ENCODE measurements around the gene RHOH. TPM values are rescaled to one million over a fixed set of nuclear protein-coding genes. Genes with fewer than 3 reads are reported as not detected.
A peak's percentile ranks its signal among the peaks of the same experiment; 100 is the strongest.

The RHOH gene
- total RNA-seq, 2 experiments from 2014 or later = 38.2 to 83.2 TPM

DNA sequence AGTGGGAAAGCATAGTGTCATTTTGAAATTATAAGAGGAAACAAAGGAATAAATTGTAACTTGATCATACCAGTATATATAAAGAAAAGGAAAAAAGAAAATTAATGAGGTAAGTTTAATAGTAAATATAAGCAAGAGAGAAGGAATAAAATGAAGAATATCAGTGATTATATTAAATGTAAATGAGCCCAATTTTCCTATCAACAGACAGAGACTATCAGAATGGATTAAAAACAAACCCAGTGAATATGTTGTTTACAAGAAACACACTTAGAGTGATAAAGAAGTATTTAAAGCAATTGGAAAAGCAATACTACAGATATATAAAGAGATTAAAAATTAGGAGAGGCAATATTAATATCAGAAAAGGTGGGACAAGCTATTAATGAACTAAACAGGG is 28.8 kb upstream of the RHOH start:
- DNase-seq (ENCODE audit: low spot score) = no peak
- BruUV-seq (replicated peaks) = no TSS peak
- H3K36me3 ChIP-seq (ENCODE audit: insufficient read depth, low read length) = no peaks in the 10 kb centered on the region; the same call in 1 of the 2 replicates
- peaks cover 15% of the 10 kb centered on the region for H3K9me3 ChIP-seq (ENCODE audit: low read length)
- no peak for TF ChIP-seq EZH2phosphoT487 (IDR thresholded peaks at IDR 0.05; ENCODE audit: borderline replicate concordance, low read depth, low read length)
- TF ChIP-seq, protein P1, sequence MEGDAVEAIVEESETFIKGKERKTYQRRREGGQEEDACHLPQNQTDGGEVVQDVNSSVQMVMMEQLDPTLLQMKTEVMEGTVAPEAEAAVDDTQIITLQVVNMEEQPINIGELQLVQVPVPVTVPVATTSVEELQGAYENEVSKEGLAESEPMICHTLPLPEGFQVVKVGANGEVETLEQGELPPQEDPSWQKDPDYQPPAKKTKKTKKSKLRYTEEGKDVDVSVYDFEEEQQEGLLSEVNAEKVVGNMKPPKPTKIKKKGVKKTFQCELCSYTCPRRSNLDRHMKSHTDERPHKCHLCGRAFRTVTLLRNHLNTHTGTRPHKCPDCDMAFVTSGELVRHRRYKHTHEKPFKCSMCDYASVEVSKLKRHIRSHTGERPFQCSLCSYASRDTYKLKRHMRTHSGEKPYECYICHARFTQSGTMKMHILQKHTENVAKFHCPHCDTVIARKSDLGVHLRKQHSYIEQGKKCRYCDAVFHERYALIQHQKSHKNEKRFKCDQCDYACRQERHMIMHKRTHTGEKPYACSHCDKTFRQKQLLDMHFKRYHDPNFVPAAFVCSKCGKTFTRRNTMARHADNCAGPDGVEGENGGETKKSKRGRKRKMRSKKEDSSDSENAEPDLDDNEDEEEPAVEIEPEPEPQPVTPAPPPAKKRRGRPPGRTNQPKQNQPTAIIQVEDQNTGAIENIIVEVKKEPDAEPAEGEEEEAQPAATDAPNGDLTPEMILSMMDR (conservative IDR thresholded peaks at IDR 0.05; ENCODE audit: low read length) = no peak
- no peaks in the 10 kb centered on the region for H3K79me2 ChIP-seq (ENCODE audit: insufficient read depth, low read depth, low read length)
- H3K9me2 ChIP-seq (ENCODE audit: insufficient read depth, low read length) = no peaks in the 10 kb centered on the region
- no peak overlapping the region for H3K4me2 ChIP-seq (ENCODE audit: low read length)
- no peak overlapping the region for H2AFZ ChIP-seq (ENCODE audit: low read length)
- intact Hi-C loops (cut with micrococcal nuclease; ENCODE audit: unreplicated experiment) = no loop called here
- ChIA-PET POLR2A (no interaction called here), CTCF (ENCODE audit: unreplicated experiment) (no interaction called here)
- H3K4me1 ChIP-seq (ENCODE audit: insufficient read depth, low read length, poor library complexity, severe bottlenecking) = peaks cover 2% of the 10 kb centered on the region
- H3K27ac ChIP-seq (ENCODE audit: low read depth, low read length, poor library complexity, severe bottlenecking) = no peak overlapping the region
- H4K20me1 ChIP-seq (ENCODE audit: insufficient read depth, low read length) = no peaks in the 10 kb centered on the region
- no peak overlapping the region for H3K4me3 ChIP-seq (ENCODE audit: low read depth, low read length, poor library complexity, severe bottlenecking)

DNA sequence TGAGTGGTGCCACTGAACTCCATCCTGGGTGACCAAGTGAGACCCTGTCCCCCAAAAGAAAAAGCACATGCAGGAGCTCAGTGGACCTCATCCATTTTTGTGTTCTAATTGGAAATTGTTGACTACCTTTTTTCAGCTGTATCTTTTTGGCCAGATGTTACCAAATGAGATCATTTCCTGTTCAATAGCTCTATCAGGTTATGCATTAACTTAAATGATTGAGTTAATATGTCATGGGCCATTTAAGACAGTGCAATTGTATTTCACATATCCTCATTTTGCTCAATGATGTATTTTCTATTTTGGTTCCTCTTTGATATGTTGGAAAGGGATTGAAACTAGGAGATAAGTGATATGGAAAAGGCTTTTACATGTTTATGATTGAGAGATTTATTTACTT is 26.2 kb upstream of the RHOH start:
- DNase-seq (ENCODE audit: low spot score) = no peak
- Histone ChIP-seq H3K9me2 (ENCODE audit: insufficient read depth, low read length) (no peaks in the 10 kb centered on the region), H3K36me3 (ENCODE audit: insufficient read depth, low read length) (no peaks in the 10 kb centered on the region; the same call in 1 of the 2 replicates), H4K20me1 (ENCODE audit: insufficient read depth, low read length) (no peaks in the 10 kb centered on the region), H3K4me2 (ENCODE audit: low read length) (no peak overlapping the region), H3K79me2 (ENCODE audit: insufficient read depth, low read depth, low read length) (no peaks in the 10 kb centered on the region), H2AFZ (ENCODE audit: low read length) (no peak overlapping the region), H3K9me3 (ENCODE audit: low read length) (peaks cover 15% of the 10 kb centered on the region), H3K4me1 (ENCODE audit: insufficient read depth, low read length, poor library complexity, severe bottlenecking) (peaks cover 13% of the 10 kb centered on the region), H3K27ac (ENCODE audit: low read depth, low read length, poor library complexity, severe bottlenecking) (no peak overlapping the region), H3K4me3 (ENCODE audit: low read depth, low read length, poor library complexity, severe bottlenecking) (no peak overlapping the region)
- intact Hi-C loops (cut with micrococcal nuclease; ENCODE audit: unreplicated experiment) = no loop called here
- CTCF ChIA-PET (ENCODE audit: unreplicated experiment) = no interaction called here
- TF ChIP-seq, protein P1 (conservative IDR thresholded peaks at IDR 0.05; ENCODE audit: low read length) = no peak
- no peak for TF ChIP-seq EZH2phosphoT487 (IDR thresholded peaks at IDR 0.05; ENCODE audit: borderline replicate concordance, low read depth, low read length)
- BruUV-seq (replicated peaks) = no TSS peak
- POLR2A ChIA-PET = interaction anchor here (0.5 to 1.7 kb wide), 5 partner anchors 15 to 674 kb away, joined by 3 to 7 read pairs (median 5); no protein-coding TSS in a partner anchor

DNA sequence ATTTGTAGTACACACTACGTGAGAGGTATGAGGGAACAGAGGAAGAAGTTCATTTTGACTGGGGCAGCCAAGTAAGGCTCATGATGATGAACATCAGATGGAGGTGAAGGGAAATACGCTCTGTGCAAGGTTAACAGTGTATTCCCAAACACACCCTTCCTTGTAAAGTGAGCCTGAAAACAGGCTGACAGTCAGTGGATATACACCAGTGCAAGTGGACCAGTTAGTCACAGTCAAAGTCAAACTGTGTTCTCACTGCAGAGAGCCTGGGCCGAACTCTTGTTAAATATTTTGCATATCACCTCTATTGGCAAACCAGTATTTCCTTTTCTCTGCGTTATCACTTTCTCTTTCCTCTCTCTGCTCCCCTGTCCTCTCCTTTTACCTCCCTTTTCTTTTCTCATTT is 23.4 kb upstream of the RHOH start:
- POLR2A ChIA-PET = interaction anchor here (0.6 kb wide), 1 partner anchor 23 kb away, joined by 3 read pairs; no protein-coding TSS in a partner anchor
- H3K27ac ChIP-seq (ENCODE audit: low read depth, low read length, poor library complexity, severe bottlenecking) = no peak overlapping the region
- no peak for DNase-seq (ENCODE audit: low spot score)
- H3K79me2 ChIP-seq (ENCODE audit: insufficient read depth, low read depth, low read length) = no peaks in the 10 kb centered on the region
- CTCF ChIA-PET (ENCODE audit: unreplicated experiment) = no interaction called here
- H3K9me2 ChIP-seq (ENCODE audit: insufficient read depth, low read length) = no peaks in the 10 kb centered on the region
- TF ChIP-seq EZH2phosphoT487 (IDR thresholded peaks at IDR 0.05; ENCODE audit: borderline replicate concordance, low read depth, low read length) = no peak
- TF ChIP-seq, protein P1 (conservative IDR thresholded peaks at IDR 0.05; ENCODE audit: low read length) = no peak
- peak overlapping the region; percentile 41 for H3K4me2 ChIP-seq (ENCODE audit: low read length)
- H3K9me3 ChIP-seq (ENCODE audit: low read length) = no peaks in the 10 kb centered on the region
- H4K20me1 ChIP-seq (ENCODE audit: insufficient read depth, low read length) = no peaks in the 10 kb centered on the region
- BruUV-seq (replicated peaks) = no TSS peak
- no peak overlapping the region for H3K4me3 ChIP-seq (ENCODE audit: low read depth, low read length, poor library complexity, severe bottlenecking)
- intact Hi-C loops (cut with micrococcal nuclease; ENCODE audit: unreplicated experiment) = no loop called here
- peak overlapping the region; percentile 16; the same call in 1 of the 2 replicates for H2AFZ ChIP-seq (ENCODE audit: low read length)
- H3K4me1 ChIP-seq (ENCODE audit: insufficient read depth, low read length, poor library complexity, severe bottlenecking) = peaks cover 23% of the 10 kb centered on the region
- H3K36me3 ChIP-seq (ENCODE audit: insufficient read depth, low read length) = no peaks in the 10 kb centered on the region

Measured in OCI-LY7 (cell line).